HG03060 (cell line): ENCODE data around the gene HTR3A.

Experiments
- ATAC-seq: cut with Tn5 transposase; IDR thresholded peaks from one replicate; pipeline ENCODE4 v1.9.1; 2021; ENCODE audit warnings: low read depth, moderate number of reproducible peaks; ENCODE audit not compliant: unreplicated experiment

The HTR3A gene

DNA sequence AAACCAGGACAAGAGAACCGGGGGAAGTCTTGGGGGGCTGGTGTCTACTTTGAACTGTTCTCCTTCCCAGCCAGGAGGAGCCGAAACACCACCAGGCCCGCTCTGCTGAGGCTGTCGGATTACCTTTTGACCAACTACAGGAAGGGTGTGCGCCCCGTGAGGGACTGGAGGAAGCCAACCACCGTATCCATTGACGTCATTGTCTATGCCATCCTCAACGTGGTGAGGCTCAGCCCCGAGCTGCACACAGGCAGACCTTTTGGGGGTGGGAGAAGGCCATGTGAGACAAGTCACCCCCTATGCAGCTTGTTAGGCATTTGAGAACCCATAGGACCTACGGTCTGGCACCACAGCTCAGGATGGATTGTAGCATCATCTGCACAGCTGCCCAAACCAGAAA is 2.8 kb downstream of the HTR3A start:
- ATAC-seq: no peak

DNA sequence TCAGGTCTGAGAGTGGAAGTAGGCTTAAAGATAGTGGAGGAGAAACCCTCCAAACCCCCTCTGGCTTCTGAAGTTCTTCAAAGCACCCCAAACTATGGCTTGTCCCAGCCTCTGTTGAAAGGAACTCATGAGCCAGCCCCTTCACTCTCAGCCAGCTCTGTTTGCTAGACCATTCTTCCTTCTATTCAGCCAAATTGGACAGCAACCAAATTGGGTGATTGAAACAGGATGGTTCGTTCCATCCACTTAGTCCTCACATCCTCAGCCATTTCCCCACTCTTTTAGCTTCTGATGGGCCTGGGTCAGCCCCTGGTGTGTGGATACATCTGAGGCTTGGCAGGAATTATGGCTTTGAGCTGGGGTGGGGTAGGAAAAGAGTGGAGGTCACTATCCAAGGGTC is 4.5 kb downstream of the HTR3A start:
- no peak for ATAC-seq

DNA sequence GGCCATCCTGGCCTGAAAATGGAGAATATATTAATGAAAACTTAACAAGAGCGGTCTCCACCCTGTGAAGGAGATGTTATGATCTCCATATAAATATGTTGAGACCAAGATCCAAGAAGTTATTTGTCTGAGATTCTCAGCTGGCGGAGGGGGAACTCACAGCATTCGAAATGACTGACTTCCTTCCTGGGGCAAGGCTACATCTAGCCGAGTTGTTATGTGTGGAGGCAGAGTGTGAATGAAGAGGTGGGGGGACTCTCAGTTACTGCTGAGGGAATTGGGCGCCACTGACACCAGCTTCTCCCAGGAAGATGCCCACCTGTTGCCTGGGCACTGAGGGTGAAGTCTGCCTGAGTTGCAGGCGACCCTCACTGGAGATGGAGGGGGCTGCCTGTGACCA is 5.9 kb downstream of the HTR3A start:
- no peak for ATAC-seq

DNA sequence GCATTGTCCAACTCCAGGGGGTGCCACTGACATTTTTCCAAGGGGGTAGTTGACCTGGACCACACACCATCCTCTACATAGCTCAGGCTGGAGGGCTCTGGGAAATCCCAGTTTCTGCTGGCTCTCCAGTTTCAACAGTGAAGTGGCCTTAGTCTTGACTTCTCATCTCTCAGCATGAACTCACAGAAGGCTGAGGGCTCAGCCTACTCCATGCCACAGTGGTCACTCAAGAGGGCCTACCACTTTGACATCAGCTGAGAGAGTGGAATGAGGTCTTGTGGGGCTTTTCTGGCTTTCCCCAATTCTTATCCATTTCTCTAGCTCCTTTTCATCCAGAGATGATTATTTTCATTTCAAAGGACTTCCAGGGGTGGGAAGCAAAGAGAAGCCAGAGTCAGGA is 7.4 kb downstream of the HTR3A start:
- ATAC-seq: no peak

DNA sequence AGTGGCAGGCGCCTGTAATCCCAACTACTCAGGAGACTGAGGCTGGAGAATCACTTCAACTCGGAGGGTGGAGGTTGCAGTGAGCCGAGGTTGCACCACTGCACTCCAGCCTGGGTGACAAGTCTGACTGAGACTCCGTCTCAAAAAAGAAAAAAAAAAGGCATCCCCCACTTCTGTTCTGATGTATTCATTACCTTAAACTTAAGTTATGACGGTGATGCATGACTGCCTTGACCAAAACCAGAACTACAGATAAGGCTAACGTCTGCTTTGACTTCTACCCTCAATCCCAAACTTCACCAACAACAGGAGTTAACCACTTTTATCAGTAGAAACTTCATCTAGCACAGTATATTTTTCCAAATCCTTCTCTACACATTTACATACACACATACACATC is 9.9 kb downstream of the HTR3A start:
- ATAC-seq: no peak

DNA sequence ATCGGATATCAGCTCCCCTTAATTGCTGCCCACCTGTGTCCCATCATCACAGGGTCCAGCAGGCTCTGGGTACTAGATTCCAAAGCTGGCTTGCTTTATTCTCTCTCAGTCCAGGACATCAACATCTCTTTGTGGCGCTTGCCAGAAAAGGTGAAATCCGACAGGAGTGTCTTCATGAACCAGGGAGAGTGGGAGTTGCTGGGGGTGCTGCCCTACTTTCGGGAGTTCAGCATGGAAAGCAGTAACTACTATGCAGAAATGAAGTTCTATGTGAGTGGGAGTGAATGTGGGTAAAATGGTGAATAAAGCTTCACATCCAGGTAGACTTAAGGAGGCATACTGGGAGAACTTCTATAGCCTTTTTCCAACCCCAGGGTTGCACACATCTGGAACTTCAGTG is 11.0 kb downstream of the HTR3A start:
- ATAC-seq: no peak

DNA sequence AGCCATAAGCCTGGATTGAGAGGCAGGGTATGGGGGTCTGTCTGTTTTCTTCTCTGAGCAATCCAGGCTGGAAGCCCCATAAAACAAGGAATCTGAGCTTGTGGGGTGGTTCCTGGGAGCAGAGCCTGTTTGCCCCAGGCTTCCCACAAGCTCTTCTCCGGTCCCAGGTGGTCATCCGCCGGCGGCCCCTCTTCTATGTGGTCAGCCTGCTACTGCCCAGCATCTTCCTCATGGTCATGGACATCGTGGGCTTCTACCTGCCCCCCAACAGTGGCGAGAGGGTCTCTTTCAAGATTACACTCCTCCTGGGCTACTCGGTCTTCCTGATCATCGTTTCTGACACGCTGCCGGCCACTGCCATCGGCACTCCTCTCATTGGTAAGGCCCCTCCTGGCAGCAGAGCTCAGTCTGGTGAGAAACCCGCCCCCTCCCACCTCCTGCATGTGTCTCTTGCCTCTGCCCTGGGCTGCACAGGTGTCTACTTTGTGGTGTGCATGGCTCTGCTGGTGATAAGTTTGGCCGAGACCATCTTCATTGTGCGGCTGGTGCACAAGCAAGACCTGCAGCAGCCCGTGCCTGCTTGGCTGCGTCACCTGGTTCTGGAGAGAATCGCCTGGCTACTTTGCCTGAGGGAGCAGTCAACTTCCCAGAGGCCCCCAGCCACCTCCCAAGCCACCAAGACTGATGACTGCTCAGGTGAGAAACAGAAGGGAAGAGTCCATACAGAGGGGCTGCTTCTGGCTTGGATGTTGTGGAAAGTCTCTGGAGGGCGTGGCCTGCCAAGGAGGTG is 11.6 kb downstream of the HTR3A start:
- no peak for ATAC-seq

DNA sequence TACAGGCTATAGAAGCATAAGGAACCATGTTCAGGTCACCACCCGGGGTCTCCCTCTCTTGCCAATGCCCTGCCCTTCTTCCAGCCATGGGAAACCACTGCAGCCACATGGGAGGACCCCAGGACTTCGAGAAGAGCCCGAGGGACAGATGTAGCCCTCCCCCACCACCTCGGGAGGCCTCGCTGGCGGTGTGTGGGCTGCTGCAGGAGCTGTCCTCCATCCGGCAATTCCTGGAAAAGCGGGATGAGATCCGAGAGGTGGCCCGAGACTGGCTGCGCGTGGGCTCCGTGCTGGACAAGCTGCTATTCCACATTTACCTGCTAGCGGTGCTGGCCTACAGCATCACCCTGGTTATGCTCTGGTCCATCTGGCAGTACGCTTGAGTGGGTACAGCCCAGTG is 14.5 kb downstream of the HTR3A start:
- no peak for ATAC-seq

DNA sequence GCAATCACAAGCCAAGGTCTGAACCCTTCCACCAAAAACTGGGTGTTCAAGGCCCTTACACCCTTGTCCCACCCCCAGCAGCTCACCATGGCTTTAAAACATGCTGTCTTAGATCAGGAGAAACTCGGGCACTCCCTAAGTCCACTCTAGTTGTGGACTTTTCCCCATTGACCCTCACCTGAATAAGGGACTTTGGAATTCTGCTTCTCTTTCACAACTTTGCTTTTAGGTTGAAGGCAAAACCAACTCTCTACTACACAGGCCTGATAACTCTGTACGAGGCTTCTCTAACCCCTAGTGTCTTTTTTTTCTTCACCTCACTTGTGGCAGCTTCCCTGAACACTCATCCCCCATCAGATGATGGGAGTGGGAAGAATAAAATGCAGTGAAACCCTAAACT is 15.0 kb downstream of the HTR3A start:
- ATAC-seq: no peak

DNA sequence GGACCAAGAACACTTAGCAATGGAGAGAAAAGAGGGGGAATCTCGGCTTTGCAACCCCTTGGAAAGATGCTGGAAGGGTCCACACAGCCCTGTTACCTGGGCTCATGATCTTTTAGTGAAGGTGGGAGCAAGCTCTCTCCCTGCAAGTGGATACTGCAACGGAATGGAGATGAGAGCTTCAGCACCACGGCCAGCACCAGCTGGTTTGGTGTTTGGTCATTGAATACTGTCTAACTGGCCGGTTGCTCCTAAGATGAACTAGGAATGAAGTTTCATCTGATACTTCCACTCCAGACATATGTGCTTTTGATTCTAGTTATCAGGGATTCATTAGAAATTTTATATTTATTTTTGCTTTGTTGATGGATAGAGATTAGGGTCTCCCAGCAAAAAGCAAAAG is 16.3 kb downstream of the HTR3A start:
- ATAC-seq: no peak

DNA sequence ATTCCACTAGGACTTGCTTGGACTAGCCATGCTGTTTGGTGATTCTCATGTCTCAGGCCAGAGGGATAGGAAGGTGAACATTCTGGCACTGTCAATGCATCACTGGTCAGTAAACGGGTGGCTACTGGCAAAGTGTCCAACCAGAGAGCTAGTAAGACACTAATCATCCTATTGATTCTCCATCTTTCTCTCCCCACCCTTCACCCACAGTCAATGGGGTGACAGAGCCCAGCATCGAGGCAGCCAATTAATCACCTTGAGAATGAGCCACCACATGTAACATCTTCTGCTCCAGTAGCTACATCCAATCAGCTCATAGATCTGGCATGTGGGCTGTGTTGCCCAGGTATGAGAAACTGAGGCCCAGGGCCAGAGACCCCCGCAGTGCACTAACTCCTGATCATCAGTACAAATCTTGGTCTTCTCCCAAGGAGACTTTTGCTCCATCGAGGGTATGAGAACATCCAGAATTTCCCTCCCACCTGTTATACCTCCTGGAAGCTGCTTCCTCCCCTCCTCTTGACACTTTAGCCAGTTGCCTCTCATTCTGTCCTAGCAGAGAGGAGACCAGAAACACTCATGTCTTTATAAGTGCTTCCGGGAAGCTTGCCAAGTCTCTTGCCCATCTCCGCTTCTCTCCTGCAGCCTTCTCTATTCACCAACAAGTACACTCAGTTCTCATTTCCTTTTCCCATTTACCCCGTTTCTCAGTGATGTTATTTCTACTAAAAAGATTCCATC is 17.0 kb downstream of the HTR3A start:
- no peak for ATAC-seq

DNA sequence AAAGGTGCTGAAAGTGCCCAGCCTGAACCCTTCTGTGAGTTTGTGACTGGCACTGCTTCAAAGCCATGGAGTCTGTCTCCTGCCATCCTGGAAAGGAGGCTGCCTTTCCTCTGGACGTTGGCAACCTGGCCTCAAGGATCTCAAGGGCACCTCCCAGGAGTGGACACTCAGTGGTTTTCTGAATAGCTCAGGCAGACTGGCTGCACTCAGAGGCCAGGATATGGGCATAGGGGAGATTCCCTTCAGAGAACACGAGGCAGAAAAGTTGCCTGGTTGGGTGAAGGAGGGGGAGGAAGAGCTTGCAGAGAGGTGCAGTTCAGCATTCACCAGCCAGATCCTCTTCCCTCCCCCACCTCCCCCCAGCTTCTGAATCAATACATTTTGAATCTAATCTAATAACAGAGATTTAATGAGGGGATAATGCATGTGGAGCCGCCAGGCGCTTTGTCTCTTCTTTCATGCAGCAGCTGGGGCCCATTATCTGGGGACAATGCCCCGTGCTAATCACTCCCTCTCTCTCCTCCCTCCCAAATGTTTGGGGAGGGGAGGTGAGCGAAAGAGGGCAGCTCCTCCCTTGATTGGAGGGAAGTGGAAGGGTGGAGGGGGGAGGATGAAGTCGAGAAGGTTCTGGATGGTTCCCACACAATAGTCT is 17.7 kb downstream of the HTR3A start:
- ATAC-seq: no peak

DNA sequence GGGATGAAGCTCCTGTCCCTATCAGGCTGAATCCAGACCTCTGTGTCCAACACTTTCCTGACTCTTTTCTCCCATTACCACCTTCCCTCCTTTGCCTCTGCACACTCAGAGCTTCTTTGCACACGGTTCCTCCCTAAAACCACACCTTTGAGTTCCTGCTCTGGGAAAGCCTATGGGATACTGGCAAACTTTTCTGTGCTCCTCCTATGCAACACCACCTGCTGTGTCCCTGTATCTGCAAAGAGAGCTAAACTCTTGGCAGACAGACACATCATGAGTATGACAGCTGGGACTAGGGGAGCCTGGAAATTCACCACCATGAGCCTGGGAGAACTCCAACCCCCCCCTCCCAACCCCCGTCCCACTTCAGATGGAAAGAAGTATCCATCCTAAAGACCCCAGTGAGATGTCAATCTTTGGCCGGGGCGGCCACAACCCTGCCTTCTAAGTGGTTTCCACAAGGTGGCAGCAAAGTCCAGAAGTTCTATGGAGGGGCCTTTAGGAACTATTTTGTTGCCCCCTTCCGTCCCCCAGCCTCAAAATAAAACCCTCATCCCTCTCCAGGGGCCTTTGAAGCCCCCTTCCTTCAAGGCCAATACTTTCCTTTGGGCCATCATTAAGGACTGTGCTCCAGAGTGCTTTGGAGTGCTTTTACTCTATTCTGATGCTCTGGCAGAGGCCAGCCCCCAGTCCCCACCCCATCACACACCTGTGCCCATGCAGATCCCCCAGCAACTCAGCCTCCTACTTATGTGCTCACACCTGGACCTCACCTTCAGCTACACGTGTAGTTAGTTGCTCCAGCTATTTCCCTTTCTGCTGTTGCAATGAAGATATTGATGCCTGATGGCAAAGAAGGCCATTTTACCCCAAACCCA is 19.4 kb downstream of the HTR3A start:
- no peak for ATAC-seq

DNA sequence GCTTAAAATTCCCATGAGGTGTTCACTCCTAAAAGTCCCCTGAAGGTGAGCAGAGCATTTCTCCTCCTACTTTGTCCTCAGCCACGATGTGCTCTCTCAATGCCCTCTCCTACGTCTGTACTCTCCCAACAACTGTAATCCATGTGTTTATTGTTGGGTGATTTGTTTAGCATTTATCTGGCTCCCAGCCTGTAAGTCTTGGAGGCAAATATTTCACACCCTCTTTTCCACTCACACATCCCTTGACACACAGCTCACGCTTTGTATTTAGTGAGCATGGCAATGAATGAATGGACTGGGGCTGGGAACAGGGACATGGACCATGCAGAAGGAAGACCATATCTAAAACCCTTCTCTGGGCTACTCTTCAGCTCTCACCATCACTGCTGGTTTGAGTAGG is 22.6 kb downstream of the HTR3A start:
- ATAC-seq: no peak

DNA sequence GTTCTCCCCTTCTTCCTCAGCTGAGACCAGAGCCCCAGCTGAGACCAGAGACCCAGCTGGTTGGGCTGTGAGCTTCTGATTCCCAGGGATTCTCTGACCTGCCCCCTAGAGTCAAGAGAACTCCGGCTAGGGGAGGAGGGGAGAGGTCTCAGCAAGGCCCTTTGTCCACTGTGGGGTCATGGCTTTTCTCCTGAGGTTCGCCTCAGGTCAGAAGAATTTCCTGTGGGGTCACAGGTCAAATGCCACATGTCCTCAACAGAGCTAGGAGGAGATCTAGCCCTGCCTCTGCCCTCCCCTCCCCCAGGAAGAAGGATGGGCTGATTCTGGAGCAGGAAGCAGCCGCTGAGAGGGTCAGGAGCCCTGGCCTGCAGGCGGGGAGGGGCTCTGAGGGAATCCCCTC is 23.7 kb downstream of the HTR3A start:
- no peak for ATAC-seq

DNA sequence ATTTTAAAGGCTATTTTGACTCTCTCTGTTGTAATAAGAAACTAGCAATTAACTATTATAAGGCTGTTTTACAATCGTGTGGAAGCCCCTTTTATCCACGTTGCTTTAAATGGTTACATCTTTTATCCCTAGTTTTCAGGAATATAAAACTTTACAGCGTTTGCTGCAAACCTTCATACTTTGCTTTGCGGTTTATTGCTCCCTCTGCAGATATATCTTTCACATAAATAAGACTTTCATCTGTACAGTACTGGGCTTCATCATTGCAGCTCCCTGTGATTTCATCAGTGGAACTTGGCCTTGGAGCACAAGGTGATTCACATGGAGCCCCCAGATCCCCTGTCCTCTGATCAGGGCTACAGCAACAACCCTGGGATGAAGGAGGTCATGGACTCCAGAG is 25.6 kb downstream of the HTR3A start:
- ATAC-seq: no peak

DNA sequence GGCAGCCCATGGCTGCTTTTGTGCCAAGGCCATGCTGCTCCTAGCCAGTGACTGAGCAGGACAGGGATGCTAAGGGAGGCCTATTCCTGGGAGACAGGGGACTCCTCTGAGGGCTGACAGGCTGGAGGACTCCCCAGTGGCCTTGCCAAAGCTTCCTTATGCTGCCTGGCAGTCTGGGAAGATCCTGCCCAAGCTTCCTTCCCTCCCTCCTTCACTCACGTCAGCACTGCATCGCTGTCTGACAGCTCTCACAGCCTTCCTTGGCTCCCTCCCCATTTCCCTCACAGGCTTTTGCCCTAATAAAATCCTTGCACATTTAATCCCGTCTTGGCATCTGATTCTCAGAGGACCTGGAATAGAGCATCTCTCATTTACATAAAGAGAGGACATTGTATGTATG is 26.5 kb downstream of the HTR3A start:
- no peak for ATAC-seq

DNA sequence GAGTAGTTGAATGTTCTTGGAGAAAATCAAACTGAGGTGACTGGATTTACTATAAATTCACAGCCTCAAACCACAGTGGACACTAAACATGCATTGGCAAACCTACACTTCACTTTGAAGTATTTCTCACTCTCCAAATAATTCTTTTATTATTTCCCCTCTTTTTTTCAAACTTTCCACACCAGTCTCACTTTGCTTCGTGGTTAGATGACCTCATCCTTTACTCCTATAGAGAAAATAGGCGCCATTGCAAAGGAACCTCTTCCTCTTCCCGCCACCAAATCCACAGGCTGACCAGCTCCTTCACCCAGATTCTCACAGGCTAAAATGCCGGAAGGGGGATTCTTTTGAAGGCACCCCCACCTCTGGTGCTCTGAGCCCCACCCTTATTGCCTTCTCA is 33.4 kb downstream of the HTR3A start:
- ATAC-seq: no peak

DNA sequence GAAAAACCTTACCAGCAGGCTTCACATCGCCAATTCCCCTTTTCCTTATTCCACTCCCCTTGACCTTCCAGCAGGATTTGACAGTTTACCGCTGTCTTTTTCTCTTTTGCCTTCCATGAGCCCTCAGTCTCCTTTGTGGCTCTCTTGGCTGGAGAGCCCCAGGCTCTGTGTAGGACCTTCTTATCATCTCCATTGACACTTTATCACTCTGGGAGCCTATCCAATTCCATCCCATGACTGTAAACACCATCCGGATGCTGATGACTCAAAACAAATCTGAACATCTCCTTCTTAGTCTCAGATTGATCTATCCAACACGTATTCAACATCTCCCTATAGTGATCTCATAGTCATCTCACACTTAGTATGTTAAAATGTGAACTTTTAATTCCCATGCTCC is 36.0 kb downstream of the HTR3A start:
- ATAC-seq: no peak

DNA sequence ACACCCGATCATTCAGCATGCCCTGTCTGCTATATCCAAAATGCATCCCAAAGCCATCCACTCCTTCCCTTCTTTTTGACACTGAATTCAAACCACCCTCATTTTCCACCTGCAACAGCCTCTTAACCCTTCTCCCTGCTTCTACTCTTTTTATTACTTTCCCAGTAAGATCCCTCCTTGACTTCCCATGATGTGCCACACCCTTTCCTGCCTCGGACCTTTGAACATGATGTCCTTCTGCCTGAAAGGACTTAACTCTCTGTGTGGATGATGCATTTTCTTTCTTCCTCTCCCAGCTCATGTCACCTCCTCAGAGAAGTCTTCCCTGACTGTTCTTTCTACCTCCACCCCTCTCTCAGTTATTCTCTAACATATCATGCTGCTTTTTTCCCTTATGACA is 36.5 kb downstream of the HTR3A start:
- no peak for ATAC-seq

DNA sequence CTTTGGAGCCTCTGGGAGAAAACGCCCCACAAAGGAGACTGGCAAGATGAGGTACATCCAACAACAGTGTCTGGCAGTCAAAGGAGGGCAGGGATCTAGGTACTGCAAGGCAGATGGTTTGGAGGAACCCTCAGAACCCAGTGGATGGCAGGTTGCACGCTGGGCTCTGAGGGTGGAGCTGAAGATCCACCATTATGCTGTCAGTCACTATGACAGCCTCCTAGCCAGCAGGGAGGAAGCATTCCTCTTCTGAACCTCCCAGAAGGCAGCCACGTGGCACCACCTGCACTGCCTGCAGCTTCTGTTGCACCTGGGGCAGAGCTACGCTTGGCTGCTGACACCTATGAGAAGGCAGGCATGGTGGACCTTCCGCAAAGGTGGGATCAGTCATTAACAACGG is 40.2 kb downstream of the HTR3A start:
- no peak for ATAC-seq
